ENCODE data around the gene KIAA1328.
"Not testable (repeated sequence)": the region's sequence is repeated elsewhere in the genome, so short reads cannot be mapped to it uniquely, and the experiment has no call there.

Gene KIAA1328

GRCh38 chr18:36828630-36829361 is at the start of gene KIAA1328, which contains the start of gene TPGS2:
Gene KIAA1328 (plus strand): TSS chr18:36829127. CDS start chr18:36829139, 12 bp downstream.
Gene TPGS2 (minus strand): TSS chr18:36829002. CDS start chr18:36828767, 235 bp downstream.
- peak; percentile 77 for DNase-seq (ENCODE audit: low read depth, low spot score)

GRCh38 chr18:36780748-36781147 is 48.2 kb upstream of the KIAA1328 start:
- DNase-seq (ENCODE audit: low read depth, low spot score): no peak

- DNase-seq (ENCODE audit: low read depth, low spot score): no peak
These were observed 46.2 kb upstream of the KIAA1328 start for GRCh38 chr18:36782710-36783109.

- DNase-seq (ENCODE audit: low read depth, low spot score): no peak
These were observed 45.1 kb upstream of the KIAA1328 start for GRCh38 chr18:36783792-36784191.

- DNase-seq (ENCODE audit: low read depth, low spot score): no peak
These were observed 42.2 kb upstream of the KIAA1328 start for GRCh38 chr18:36786686-36787085.

GRCh38 chr18:36792634-36793283 is 36.2 kb upstream of the KIAA1328 start:
- DNase-seq (ENCODE audit: low read depth, low spot score): no peak

GRCh38 chr18:36798738-36799473 is 30.0 kb upstream of the KIAA1328 start:
- no peak for DNase-seq (ENCODE audit: low read depth, low spot score)

GRCh38 chr18:36805105-36805504 is 23.8 kb upstream of the KIAA1328 start:
- no peak for DNase-seq (ENCODE audit: low read depth, low spot score)

- DNase-seq (ENCODE audit: low read depth, low spot score): no peak
These were observed 20.2 kb upstream of the KIAA1328 start for GRCh38 chr18:36808681-36809080.

GRCh38 chr18:36809590-36810381 is 19.1 kb upstream of the KIAA1328 start:
- peak; percentile 4 for DNase-seq (ENCODE audit: low read depth, low spot score)

GRCh38 chr18:36811430-36811829 is 17.5 kb upstream of the KIAA1328 start:
- no peak for DNase-seq (ENCODE audit: low read depth, low spot score)

GRCh38 chr18:36811955-36812354 is 17.0 kb upstream of the KIAA1328 start:
- no peak for DNase-seq (ENCODE audit: low read depth, low spot score)

- no peak for DNase-seq (ENCODE audit: low read depth, low spot score)
These were observed 16.2 kb upstream of the KIAA1328 start for GRCh38 chr18:36812678-36813077.

- no peak for DNase-seq (ENCODE audit: low read depth, low spot score)
These were observed 15.7 kb upstream of the KIAA1328 start for GRCh38 chr18:36813101-36813775.

- DNase-seq (ENCODE audit: low read depth, low spot score): no peak
These were observed 15.1 kb upstream of the KIAA1328 start for GRCh38 chr18:36813824-36814223.

GRCh38 chr18:36814994-36815393 is 13.9 kb upstream of the KIAA1328 start:
- no peak for DNase-seq (ENCODE audit: low read depth, low spot score)

- DNase-seq (ENCODE audit: low read depth, low spot score): not testable (repeated sequence)
These were observed 12.8 kb upstream of the KIAA1328 start for GRCh38 chr18:36816096-36816495.

- no peak for DNase-seq (ENCODE audit: low read depth, low spot score)
These were observed 11.9 kb upstream of the KIAA1328 start for GRCh38 chr18:36817039-36817438.

GRCh38 chr18:36818652-36819051 is 10.3 kb upstream of the KIAA1328 start:
- no peak for DNase-seq (ENCODE audit: low read depth, low spot score)

- DNase-seq (ENCODE audit: low read depth, low spot score): no peak
These were observed 9.3 kb upstream of the KIAA1328 start for GRCh38 chr18:36819621-36820020.

- no peak for DNase-seq (ENCODE audit: low read depth, low spot score)
These were observed 7.2 kb upstream of the KIAA1328 start for GRCh38 chr18:36821681-36822080.

All from activated CD4-positive, CD25-positive, alpha-beta regulatory T cell treated with anti-CD3 and anti-CD28 coated beads, Interleukin-2, amount 50 U/mL, for 16 hours (primary cell).